Neural crest cell (in vitro differentiated cells): ENCODE measurements around the gene PTGIS. TPM values are rescaled to one million over a fixed set of nuclear protein-coding genes. Genes with fewer than 3 reads are reported as not detected.

ENCODE experiments used
- DNase-seq: peaks from one replicate; pipeline ENCODE4 v3.0.0; 2021; ENCODE audit warnings: low read depth, mixed read lengths, low spot score
- H3K27ac Mint-ChIP-seq: one replicate; pipeline ENCODE4 v1.8.0; 2021; ENCODE audit warnings: mild to moderate bottlenecking, mixed read lengths; ENCODE audit not compliant: unreplicated experiment
- H3K27me3 Mint-ChIP-seq: 2 replicates; pipeline ENCODE4 v1.8.0; 2021; ENCODE audit warnings: low read depth, mild to moderate bottlenecking, mixed read lengths
- H3K36me3 Mint-ChIP-seq: 2 replicates; pipeline ENCODE4 v1.8.0; 2021; ENCODE audit warnings: low read depth, mild to moderate bottlenecking, mixed read lengths
- H3K4me1 Mint-ChIP-seq: 2 replicates; pipeline ENCODE4 v1.8.0; 2021; ENCODE audit warnings: mixed read lengths
- H3K4me3 Mint-ChIP-seq: one replicate; pipeline ENCODE4 v1.8.0; 2021; ENCODE audit warnings: mild to moderate bottlenecking, mixed read lengths
- H3K9me3 Mint-ChIP-seq: 2 replicates; pipeline ENCODE4 v1.8.0; 2021; ENCODE audit warnings: mixed read lengths
- CTCF ChIP-seq: fragments of 200-600 bp; sonication (generic); conservative IDR thresholded peaks from 2 replicates; pipeline ENCODE4 v1.5.0; 2021; ENCODE audit warnings: antibody characterized with exemption, mild to moderate bottlenecking
- total RNA-seq: library from RNA; stranded (reverse); gene quantifications from 2 replicates; pipeline ENCODE4 v1.2.1, GENCODE V29; 2021

The PTGIS gene
- total RNA-seq, 1 donor from 2014 or later, result 7.1 TPM

GRCh38 chr20:49489688-49490087 is 78.2 kb downstream of the PTGIS start:
- Mint-ChIP-seq H3K36me3 (no peaks in the 10 kb centered on the region), H3K27me3 (peaks cover 79% of the 10 kb centered on the region), H3K4me3 (no peak overlapping the region)

GRCh38 chr20:49486064-49486463 is 81.9 kb downstream of the PTGIS start:
- H3K27ac Mint-ChIP-seq, result no peak overlapping the region
- no peak for DNase-seq
- H3K36me3 Mint-ChIP-seq, result no peaks in the 10 kb centered on the region
- no peaks in the 10 kb centered on the region for H3K9me3 Mint-ChIP-seq
- peak overlapping the region; percentile 38 for H3K4me3 Mint-ChIP-seq
- TF ChIP-seq CTCF, result no peak
- peaks cover 83% of the 10 kb centered on the region for H3K27me3 Mint-ChIP-seq
- peaks cover 5% of the 10 kb centered on the region for H3K4me1 Mint-ChIP-seq

More at GRCh38 chr20:49489688-49490087, 78.2 kb downstream of the PTGIS start:
- no peak overlapping the region for H3K27ac Mint-ChIP-seq
- H3K4me1 Mint-ChIP-seq, result peaks cover under 1% of the 10 kb centered on the region
- no peak for DNase-seq
- H3K9me3 Mint-ChIP-seq, result no peaks in the 10 kb centered on the region
- TF ChIP-seq CTCF, result no peak

- H3K36me3 Mint-ChIP-seq, result no peaks in the 10 kb centered on the region
- H3K4me1 Mint-ChIP-seq, result peaks cover 5% of the 10 kb centered on the region
- peaks cover 84% of the 10 kb centered on the region for H3K27me3 Mint-ChIP-seq
- H3K9me3 Mint-ChIP-seq, result no peaks in the 10 kb centered on the region
- no peak for DNase-seq
- peak overlapping the region; percentile 38 for H3K4me3 Mint-ChIP-seq
- TF ChIP-seq CTCF, result no peak
- H3K27ac Mint-ChIP-seq, result no peak overlapping the region
Observed at GRCh38 chr20:49485563-49485962, 82.4 kb downstream of the PTGIS start.

- H3K27ac Mint-ChIP-seq, result peak overlapping the region; percentile 31
- H3K9me3 Mint-ChIP-seq, result no peaks in the 10 kb centered on the region
- peak; percentile 85 for TF ChIP-seq CTCF
- no peaks in the 10 kb centered on the region for H3K36me3 Mint-ChIP-seq
- peak; percentile 81 for DNase-seq
- peaks cover 83% of the 10 kb centered on the region for H3K27me3 Mint-ChIP-seq
- H3K4me3 Mint-ChIP-seq, result peak overlapping the region; percentile 88
- H3K4me1 Mint-ChIP-seq, result peaks cover 9% of the 10 kb centered on the region
Observed at GRCh38 chr20:49484180-49485140, 83.5 kb downstream of the PTGIS start.

DNA sequence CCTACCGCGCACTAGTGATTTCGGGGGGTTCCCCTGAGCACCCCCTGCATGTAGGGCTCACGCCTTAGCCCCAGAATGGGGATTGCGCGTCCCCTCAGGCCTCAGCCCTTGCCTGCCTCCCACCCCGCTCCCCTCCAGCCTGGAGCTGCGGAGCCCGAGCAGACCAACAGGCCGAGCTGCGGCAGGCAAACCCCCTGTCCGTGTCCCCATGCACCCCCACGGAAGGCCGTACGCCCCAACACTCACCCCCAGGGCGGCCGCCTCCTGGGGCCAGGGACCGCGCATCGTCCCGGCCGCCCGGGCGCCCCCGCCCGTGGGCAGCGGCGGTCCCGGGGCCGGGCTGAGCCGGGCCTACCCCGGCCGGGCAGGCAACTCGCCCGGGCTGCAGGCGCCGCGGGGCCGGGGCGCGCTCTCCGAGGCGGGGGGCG is 84.2 kb downstream of the PTGIS start:
- Mint-ChIP-seq H3K27me3 (peaks cover 80% of the 10 kb centered on the region), H3K27ac (no peak overlapping the region), H3K9me3 (no peaks in the 10 kb centered on the region), H3K4me3 (peak overlapping the region; percentile 66), H3K4me1 (peaks cover 15% of the 10 kb centered on the region), H3K36me3 (no peaks in the 10 kb centered on the region)
- no peak for DNase-seq
- TF ChIP-seq CTCF, result no peak
